DOHH2 (cell line): ENCODE results near the gene FLNB.

ENCODE experiments used
- CTCF ChIP-seq: fragments of 200-600 bp; sonication (generic); IDR thresholded peaks from one replicate; pipeline ENCODE4 v1.5.1; 2014; ENCODE audit warnings: antibody characterized with exemption, mild to moderate bottlenecking, low read depth, low read length; ENCODE audit not compliant: poor library complexity, severe bottlenecking
- EZH2phosphoT487 ChIP-seq: fragments of 200-600 bp; sonication (generic); IDR thresholded peaks from 2 replicates; pipeline ENCODE4 v1.6.1; 2017; ENCODE audit warnings: borderline replicate concordance, mild to moderate bottlenecking, antibody characterized with exemption, low read length, moderate library complexity, mixed read lengths

- TF ChIP-seq CTCF (no peak), EZH2phosphoT487 (no peak)
Observed at GRCh38 chr3:58011580-58011979, 3.4 kb downstream of the FLNB start.
